ENCODE measurements around the gene MEA1.
A peak's percentile ranks its signal among the peaks of the same experiment; 100 is the strongest.
"Not testable (repeated sequence)": the region's sequence is repeated elsewhere in the genome, so short reads cannot be mapped to it uniquely, and the experiment has no call there.

The MEA1 gene

DNA sequence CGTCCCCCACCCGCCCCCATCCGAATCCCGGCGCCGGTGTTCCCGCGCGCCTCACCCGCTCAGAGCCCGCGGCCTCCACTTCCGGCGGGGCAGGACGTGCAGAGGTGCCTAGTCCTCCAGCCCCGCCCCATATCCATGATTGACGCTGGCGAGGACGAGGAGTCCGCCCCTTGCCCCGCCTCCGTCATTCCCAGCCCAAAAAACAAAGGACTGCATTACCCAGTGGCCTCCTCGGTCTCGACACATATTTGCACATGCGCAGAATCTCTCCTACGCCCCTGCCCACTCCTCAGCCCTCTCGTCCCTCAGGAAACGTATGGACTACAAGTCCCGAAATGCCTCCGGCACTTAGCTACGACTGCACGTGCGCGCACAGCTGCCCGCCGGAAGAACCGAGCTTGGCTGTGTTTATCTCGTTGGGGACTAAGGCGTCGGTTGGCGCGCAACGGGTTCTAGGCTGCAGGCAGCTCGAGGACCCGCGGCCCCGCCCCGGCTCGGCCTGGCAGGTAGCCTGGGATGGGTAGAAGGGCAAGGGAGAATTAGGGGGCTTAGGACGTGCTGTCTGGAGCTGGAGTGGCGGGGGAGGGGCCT is at the start of gene MEA1, which contains the start of gene KLHDC3:
MEA1 (minus strand) TSS at position 104 of the 591 bp plus-strand sequence. CDS start 133 bp downstream, outside the sequence.
KLHDC3 (plus strand) TSS at position 407 of the 591 bp plus-strand sequence. CDS start 2,944 bp downstream, outside the sequence.
- peak; percentile 99 for DNase-seq

DNA sequence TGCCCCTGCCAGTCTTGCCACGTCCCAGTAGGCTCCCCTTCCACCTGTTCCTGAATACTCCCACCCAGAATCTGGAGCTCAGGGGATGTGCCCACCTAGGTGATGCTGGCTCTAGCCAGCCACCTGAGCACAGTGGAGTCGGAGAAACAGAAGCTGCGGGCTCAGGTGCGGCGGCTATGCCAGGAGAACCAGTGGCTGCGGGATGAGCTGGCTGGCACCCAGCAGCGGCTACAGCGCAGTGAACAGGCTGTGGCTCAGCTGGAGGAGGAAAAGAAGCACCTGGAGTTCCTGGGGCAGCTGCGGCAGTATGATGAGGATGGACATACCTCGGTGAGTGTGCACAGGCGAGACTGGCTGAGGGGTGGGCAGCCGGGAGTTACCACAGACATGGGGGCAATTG is 49.1 kb upstream of the MEA1 start:
- no peak for DNase-seq

DNA sequence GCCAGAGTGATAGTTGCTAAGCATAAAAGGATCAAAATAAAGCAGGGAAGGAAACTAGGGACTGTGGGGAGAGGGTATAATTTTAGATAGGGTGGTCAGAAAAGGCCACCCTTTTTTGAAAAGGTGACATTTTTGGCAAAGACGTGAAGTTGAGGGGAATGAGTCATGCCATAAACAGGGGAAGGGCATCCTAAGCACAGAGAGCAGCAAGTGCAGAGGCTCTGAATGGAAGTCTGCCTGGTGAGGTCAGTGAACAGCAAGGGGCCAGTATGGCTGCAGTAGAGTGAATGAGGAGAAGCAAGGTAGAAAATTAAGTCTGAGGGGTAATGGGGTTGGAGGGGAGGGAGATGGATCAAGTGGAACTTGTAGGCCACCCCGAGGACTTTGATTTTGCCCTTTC is 48.1 kb upstream of the MEA1 start:
- DNase-seq: no peak

DNA sequence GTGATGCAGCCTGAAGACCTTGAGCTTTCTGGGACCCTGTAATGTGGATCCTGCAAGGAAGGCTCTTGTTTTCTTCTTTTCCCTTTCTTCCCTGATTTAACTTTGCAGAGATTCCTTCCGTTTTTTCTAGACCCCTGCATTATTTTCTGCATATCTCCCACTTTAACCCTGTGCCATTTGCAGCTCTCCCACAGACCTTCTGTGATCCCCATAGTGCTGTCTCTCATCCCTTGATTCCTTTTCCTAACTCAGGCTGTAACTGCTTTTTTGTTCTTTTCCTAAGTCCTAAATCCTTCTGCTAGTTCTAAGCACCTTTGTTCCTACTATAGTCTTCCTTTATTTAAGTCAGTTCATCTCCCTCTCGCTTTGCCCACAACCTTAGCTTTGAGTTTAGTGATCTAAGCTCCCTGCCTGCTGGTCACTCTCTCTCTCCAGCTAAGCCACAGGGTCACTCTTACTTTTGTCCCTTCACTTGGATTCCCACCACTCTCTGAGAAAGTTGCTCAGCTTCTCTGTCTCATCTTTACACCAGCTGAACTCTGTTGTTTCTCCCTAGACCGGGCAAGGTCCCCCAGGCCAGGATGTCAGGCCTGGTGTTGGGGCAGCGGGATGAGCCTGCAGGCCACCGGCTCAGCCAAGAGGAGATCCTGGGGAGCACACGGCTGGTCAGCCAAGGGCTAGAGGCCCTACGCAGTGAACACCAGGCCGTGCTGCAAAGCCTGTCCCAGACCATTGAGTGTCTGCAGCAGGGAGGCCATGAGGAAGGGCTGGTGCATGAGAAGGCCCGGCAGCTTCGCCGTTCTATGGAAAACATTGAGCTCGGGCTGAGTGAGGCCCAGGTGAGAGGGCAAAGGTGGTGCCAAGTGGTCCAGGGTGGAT is 47.2 kb upstream of the MEA1 start:
- DNase-seq: no peak

DNA sequence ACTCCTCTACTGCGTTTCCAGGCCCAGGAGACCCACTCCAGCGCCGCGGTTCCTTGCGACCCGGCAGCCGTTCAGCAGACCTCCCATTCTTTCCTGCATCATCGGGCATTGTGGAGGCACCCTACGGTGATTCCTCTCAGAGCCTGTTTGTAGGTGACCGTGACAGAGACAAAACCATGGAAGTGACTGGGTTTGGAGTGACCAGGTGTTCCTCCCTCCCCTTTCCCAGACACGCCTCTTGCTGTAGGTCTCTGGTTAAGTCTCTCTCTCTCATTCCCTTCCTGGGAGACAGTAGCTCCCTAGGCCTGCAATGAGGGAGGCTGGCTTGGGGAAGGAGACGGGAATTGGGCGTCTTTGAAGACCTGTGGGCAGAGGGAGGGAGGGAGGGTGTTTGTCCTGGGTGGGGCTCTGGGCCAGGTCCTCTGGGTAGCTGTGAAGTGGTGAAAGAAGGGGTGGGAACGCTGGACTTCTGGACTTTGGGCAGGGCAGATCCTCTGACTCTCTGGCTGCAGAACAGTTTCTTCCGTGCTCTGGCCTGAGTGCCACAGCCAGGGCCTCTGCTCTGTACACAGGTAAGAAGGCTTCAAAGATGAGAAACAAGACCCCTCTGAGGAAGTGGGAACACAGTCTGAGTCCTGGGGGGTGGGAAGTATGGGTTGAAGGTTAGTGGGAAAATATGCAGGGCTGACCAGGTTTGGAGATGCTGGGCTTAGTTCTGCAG is 46.4 kb upstream of the MEA1 start:
- DNase-seq: no peak

DNA sequence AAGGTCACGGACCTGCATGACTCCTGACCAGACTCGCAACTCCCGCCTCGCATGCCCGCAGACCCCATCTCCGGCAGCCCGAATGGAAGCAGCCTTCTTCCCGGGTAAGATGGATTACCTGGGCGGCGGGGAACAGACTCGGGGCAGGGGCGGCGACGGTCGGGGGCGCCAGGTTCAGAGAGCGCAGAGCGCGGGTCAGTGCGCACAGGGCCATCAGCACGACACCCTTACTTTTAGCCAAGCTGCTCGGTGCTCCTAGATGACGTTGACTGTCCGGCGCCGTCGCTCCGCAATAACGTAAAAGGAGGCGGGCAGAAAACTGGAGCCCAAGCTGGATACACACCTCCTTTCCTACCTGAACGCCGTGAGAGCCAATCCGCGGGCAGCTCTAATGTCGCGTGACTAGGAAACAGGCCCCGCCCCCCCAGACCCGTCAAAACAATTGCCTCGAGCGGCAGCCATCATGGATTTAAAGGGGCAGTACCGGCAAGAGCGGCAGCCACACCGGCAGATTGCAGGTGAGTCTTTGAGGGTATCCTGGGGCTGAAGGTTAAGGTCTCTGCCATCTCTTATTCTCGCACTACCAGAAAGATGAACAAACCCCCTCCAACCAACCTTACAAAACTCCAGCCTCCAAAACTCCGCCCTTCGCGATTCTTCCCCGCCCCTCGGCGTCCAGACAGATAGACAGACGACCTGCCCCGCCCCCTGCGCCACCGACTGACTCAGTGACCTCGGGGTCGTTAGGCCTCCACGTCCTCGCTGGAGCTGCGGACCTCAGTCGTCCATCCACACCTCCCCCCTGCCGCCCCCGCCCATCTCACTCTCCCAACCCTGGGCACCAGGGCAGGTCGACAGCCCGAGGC is 45.7 kb upstream of the MEA1 start, which contains the start of the genes KLC4 and MRPL2:
KLC4 (plus strand) TSS at position 464 of the 866 bp plus-strand sequence. CDS start 1,705 bp downstream, outside the sequence.
MRPL2 (minus strand) TSS at position 267 of the 866 bp plus-strand sequence; CDS start at position 214, 53 bp downstream.
- peak; percentile 96 for DNase-seq

DNA sequence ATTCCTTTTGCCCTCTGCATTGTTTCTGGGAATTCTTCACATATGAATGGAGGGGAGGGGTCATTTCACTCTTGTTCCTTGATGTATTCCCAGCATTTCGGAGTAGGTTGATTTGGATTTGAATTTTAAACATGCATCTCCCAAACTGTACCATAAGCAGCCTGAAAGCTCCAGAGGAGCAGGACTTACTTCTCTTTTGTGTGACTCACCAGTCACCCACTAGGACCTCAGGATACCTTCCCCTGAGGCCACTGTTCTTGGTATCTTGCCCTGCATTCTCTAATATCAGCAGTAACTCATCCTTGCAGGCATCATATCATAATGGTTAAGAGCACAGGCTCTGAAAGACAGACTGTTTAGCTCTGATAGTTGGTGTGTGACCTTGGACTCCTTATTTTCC is 44.8 kb upstream of the MEA1 start:
- no peak for DNase-seq

DNA sequence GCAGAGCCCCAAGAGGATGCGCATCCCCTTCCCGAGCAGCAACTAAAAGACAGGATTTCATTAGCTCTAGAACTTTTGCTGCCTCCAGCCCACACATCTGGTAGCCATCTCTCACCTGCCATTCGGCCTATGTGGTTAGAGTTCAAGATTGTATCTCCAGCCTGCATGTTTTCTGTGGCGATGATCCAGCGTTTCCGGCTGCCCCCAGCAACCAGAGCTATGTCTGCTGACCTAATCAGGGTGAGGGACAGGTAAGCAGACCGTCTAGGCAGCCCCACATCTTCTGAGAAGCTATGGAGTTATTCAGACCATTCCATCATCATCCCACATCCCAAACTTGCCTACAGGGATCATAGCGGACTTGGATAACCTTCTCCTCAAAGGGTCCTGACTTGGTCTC is 42.2 kb upstream of the MEA1 start:
- no peak for DNase-seq

DNA sequence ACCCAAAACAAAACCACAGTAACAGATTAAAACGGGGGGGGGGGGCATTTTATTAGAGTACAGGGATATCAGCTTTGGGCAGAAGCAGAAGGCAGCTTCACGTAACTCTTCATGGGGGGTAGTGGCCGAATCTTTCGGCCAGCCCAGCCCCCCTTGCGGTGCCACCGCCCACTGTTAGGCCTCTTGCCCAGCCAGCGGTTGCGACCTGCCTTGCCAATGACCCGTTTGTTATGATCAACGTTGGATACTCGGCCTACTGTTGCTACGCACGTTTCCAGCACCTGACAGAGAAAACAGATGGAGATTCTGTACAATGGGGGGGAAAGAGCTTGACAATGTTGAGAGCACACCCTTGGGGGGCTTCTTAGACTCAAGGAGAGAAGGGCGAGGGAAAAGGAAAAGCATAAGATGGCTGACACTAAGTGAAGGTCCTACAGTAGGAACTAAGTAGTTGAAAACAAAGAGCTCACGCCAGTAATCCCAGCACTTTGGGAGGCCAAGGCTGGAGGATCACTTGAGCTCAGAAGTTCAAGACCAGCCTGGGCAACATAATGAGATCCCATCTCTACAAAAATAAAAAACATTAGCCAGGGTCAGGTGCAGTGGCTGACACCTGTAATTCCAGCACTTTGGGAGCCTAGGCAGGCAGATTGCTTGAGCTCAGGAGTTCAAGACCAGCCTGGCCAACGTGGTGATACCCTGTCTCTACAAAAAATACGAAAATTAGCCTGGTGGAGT is 40.6 kb upstream of the MEA1 start:
- no peak for DNase-seq

DNA sequence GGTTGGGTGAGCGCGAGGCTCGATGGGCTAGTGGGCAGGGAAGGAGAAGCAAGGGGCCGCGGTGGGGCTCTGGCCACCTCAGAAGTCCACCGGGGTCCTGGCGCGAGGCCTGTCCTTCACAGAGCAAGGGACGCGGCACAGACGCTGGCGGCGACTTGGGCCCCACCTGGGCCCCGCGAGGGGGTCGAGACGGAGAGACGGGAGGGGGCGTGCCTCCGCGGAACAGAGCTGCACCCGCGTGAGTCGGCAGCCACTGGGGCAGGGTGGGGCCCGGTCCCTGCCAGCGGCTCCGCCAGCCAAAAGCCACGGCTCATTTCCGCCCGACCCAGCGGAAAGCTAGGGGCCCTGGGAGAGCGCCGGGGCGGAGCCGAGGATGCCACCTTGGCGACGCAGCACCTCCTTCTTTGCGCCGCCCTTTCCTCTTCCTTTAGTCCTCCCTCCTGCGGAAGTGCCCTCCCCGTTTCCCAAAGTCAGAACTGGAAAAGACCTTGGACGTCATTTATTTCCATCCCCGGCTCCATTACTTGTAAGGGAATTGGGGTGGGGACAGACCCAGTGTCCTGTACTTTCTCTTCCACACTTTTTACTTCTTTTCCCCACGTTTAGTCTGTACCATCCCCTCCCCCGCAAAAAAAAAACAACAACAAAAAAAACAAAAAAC is 39.9 kb upstream of the MEA1 start, which contains the start of gene CUL7:
CUL7 (minus strand) TSS at position 307 of the 661 bp plus-strand sequence. CDS start 1,063 bp downstream, outside the sequence.
- peak; percentile 89 for DNase-seq

DNA sequence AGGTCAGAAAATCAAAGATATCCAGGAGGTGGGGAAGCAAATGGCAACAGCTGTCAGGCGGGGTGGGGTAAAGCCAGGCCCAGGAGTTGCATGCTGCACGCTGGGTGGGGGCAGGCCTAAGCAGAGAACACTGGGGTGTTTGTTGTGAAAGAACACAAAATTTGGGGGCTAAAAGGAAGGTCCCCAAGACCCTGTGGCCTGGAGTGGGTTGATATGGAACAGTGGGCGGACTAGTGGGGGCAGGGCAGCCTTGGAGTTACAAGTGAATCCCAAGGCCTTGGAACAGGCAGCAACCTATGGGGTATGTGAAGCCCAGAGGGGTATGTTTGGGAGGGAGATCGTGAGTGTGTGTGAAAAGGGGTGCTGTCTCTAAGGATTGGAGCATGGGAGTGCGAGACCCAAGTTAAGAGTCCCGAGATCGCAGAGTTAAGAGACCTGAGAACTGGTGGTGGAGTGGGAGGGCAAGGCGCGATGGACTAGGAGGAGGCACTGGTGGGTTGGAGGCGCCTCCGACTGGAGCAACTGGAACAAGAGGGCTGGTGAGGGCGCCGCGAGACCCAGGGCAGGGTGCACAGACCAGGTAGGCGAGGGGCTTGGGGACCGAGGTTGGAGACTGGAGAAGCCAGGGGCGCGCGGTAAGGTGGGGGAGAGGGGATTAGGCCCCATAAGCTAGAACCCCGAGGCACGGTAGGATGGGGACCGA is 39.2 kb upstream of the MEA1 start:
- no peak for DNase-seq

DNA sequence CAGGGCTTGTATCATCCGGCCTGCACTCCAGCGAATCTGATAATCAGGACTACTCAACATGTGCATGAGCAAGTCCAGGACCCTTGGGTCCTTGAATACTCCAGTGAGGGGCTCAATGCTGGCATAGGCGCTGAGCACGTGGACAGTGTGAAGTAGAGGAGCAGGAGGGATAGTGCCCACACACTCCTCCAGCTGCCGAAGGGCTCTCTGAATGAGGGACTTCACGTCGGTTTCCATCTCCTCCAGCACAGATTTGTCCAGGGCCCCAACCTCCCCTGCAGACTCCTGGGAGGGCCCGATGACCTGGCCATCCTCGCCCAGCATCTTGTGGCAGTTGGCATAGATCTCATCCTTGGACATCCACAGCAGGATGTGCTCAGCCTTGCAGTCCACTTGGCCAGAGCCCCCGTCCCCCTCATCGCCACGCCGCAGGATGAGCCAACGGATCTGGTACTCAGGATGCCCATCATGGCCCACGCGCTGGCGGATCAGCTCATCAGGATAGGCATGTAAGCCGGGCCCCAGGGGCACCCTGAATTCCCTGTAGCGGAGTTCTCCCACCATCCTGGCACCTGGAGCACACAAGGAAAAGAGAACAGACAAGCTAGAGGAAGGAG is 38.6 kb upstream of the MEA1 start:
- DNase-seq: no peak

DNA sequence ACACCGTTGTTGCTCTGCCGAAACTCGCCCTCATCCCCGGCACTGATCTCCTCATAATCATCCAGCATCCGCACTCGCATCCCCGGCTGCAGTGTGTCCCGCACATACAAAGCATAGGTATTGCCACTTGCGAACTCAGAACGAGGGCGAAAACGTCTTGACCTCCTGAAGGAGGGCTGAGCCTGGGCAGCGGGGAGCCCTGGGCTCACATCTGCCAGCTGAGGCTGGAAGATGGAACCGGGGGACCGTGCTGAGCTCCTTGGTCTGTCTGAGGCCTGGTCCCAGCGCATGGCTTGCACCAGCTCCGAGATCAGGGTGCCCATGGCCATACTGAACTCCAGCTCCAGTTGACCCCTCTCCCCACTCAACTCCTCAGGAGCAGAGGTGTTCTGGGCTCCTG is 37.2 kb upstream of the MEA1 start:
- no peak for DNase-seq

DNA sequence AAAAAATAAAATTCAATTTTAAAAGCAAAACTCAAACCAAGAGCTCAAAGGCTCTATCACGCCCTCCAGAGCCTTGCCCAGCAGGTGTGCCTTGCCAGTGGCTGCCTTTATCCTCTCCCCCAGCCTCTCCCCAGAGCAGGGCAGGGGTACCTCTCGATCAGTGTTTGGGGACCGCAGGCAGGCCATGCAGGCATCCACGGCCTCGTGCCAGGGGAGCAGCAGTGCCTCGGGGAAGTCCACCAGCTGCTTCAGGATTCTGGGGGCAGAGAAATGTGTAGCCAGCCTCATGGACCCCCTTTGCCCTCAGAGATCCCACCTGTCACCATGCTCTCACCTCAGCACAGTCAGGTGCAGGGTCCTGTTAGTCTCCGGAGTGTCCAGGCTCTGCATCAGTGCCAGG is 34.3 kb upstream of the MEA1 start:
- DNase-seq: no peak

DNA sequence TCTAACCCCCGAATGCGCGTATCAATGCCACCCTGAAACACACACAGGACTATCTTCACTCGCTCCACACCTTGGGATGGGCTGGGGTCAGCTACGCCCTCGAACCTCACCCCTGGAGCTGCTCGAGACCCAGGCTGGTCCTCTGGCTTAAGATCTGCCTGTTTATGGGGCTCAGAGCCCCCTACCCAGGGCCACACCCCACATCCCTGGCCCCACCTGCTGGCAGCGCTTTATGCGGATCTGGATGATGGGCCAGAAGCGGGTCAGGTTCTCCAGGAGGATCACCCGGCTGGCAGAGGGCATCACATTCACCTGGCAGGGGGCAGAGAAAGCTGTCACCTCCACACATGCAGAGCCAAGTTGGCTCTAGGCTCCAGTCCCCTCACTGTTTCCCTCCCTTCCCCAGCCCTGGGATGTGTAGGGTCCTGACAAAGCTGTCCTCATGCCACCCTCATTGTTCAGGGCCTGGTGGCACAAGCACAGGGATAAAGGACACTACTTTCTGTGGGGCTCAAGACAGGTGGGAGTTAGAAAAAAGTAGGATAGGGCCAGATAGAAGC is 31.7 kb upstream of the MEA1 start:
- no peak for DNase-seq

DNA sequence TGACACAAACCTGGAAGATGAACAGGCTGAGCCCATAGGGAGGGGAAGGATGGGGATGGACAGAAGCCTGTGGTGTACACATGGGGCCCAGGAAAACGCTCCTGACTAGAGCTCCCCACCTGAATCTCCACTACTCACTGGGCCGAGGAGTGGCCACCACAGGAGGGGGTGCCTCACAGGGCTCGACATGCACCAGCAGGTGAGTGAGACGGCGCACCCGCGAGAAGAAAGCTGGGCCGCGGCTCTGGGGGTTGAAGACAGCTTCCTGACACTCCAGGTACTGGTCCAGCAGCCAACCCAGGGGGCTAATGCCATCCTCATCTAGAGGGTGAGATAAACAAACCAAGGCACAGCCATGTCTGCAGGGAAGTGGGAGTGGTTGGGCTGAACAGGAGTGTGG is 29.6 kb upstream of the MEA1 start:
- DNase-seq: no peak

DNA sequence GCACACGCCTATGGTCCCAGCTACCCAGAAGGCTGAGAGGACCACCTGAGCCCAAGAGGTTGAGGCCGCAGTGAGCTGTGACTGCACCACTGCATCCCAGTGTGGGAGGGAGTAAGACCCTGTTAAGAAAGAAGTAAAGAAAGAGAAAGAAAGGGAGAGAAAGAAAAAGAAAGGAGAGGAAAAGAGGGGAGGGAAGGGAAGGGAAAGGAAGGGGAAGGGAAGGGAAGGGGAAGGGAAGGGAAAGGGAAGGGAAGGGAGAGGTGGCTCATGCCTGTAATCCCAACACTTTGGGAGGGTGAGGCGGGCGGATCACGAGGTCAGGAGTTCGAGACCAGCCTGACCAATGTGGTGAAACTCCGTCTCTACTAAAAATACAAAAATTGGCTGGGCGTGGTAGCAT is 27.7 kb upstream of the MEA1 start:
- DNase-seq: not testable (repeated sequence)

DNA sequence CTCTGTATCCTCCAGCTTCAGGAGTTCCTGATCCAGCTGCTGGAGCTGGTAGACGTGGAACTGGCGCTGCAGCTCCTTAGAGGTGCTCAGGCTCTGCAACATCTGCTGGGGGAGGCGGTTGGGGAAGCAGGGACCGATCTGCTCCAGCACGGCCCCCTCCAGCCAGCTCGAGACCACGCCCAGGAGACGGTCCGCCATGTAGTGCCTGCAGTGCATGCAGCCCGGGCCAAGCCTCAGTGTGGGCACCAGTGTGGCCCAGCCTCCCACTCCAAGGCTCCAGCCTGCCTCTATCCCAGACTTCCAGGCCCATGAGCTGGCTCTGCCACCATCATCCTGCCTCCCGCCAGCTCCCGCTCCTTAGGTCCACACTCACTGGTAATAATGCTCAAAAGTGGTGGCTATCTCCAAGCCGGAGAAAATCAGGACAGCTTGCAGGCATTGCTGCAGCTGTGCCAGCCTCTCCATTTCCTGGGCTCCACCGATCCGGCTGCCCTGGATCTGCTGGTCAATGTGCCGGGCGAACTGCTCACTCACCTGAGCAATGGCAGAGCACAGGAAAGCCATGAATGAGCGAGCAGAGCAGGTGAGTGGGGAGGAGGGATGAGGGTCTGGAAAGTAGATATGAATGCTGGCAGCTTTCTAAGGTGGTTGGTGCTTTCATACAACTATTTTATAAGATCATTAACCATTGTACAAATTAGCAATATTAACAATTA is 27.0 kb upstream of the MEA1 start:
- DNase-seq: no peak

DNA sequence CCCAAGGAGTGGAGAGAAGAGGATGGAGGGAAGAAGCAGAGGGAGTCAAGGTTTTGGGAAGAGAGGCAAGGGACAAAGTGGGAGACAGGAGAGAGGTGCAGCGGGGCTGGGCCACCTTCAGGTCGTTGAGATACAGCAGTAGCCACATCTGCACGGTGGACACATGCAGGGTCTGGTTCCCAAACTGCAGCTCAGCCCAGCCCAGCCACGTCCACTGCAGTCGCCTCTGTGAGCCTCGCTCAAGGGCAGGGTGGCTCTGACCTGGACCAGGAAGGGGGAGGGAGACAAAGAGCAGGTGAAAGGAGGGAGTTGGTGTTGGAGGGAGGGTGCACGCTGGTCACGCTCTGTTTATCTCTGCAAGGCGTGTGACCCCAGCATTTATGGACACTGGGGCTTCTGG is 25.0 kb upstream of the MEA1 start:
- DNase-seq: no peak
